Epithelial cell of esophagus (primary cell): Measurements from ENCODE around the gene RLN1.

ENCODE experiments used
- DNase-seq: peaks from one replicate; pipeline ENCODE4 v3.0.0; 2010; ENCODE audit warnings: low read depth
- H3K4me3 ChIP-seq: 2 replicates; pipeline ENCODE4 v1.5.1; 2011; ENCODE audit warnings: mild to moderate bottlenecking, low read length, control low read depth
- TF ChIP-seq, protein P1 (sequence below): IDR thresholded peaks from 2 replicates; pipeline ENCODE4 v1.5.1; 2011; ENCODE audit warnings: low read depth, mild to moderate bottlenecking, low read length, control low read depth, inconsistent platforms; ENCODE audit not compliant: insufficient read depth; ENCODE audit errors: missing control alignments

The RLN1 gene

GRCh38 chr9:5375091-5375490 is 35.4 kb upstream of the RLN1 start:
- no peak overlapping the region for H3K4me3 ChIP-seq
- no peak for DNase-seq
- TF ChIP-seq, protein P1, sequence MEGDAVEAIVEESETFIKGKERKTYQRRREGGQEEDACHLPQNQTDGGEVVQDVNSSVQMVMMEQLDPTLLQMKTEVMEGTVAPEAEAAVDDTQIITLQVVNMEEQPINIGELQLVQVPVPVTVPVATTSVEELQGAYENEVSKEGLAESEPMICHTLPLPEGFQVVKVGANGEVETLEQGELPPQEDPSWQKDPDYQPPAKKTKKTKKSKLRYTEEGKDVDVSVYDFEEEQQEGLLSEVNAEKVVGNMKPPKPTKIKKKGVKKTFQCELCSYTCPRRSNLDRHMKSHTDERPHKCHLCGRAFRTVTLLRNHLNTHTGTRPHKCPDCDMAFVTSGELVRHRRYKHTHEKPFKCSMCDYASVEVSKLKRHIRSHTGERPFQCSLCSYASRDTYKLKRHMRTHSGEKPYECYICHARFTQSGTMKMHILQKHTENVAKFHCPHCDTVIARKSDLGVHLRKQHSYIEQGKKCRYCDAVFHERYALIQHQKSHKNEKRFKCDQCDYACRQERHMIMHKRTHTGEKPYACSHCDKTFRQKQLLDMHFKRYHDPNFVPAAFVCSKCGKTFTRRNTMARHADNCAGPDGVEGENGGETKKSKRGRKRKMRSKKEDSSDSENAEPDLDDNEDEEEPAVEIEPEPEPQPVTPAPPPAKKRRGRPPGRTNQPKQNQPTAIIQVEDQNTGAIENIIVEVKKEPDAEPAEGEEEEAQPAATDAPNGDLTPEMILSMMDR, result no peak

- TF ChIP-seq, protein P1, result no peak
- no peak overlapping the region for H3K4me3 ChIP-seq
- peak; percentile 18 for DNase-seq
These were observed 24.8 kb upstream of the RLN1 start for GRCh38 chr9:5364294-5365024.

DNA sequence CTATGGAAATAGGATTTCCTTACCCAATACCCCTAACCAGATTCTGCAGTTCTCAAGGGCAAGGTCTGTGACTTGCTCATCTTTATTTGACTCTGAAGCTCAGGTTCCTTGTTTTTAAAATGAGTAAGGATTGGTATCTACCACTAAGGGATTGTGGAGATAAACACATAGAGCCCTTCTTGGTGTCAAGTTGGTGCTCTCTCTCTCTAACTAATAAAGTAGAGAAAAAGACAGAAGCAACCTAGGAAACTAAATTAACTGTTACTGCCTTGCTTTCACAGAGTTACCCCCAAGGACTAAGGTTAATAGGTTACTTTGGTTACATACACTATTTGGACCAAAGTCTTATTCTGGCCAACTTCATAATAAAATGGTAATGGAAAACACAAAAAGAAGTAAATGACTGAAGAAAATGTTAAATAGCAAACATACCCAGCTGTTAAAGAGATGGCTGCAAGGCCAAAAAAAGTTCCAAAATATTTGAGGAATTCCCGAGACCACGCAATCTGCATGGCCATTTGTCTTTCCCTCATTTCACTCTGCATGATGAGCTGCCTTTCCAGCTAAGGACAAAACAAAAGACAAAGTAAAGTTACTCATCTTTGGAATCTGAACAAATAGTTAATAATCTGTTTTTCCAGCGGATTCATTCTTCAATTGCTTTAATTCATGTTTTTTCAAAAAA is 21.8 kb upstream of the RLN1 start:
- TF ChIP-seq, protein P1, result no peak
- no peak overlapping the region for H3K4me3 ChIP-seq
- DNase-seq, result no peak

DNA sequence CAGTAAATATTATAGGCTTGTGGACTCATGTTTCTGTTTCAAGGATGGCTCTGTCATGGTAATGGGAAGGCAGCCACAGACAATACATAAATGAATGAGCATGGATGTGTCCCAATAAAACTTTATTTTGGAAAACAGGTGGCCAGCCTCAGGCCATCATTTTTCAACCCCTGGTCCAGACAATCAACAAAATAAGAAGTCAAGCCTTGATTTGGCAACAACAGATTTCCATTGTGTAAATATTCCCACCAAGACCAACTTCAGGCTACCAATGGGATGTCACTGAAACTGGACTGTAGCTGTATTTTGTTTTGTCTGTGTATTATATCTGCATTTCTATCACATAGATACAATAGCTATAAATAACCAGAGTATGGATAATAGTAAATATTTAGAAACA is 20.7 kb upstream of the RLN1 start:
- TF ChIP-seq, protein P1, result no peak
- no peak overlapping the region for H3K4me3 ChIP-seq
- DNase-seq, result no peak

DNA sequence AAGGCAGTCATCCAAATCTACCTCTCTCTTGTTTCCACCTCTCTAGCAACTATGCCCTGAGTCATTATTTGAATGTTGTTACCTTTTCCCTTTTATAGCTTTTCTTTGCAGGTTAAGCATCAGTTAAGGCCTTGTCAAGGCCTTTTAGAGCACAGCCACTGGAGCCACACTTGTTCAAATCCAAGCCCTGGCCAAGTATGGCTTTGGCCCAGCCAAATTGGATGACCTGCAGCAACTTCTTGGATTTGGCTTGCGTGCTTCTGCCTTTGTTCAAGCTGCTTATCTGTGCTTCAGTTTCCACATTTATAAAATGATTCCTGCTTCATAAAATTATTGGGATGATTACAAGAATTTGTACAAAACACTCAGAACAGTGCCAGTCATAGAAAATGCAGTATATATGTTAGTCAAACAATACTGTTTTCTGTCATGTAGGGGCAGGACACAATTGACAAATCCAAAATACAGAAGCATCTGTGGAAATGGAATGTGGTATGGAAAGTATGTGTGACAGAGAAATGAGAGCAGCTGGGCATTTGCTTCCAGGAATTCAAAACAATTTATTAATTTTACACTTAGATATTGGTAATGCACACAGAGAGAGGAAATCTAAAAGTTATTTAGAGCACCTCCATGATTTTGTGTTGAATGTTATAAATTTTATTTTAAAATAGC is 17.9 kb upstream of the RLN1 start:
- no peak for DNase-seq
- H3K4me3 ChIP-seq, result no peak overlapping the region
- TF ChIP-seq, protein P1, result no peak

GRCh38 chr9:5355817-5356216 is 16.1 kb upstream of the RLN1 start:
- TF ChIP-seq, protein P1, result no peak
- DNase-seq, result no peak
- no peak overlapping the region for H3K4me3 ChIP-seq
